ENCODE results near the gene DPP3.
"Not testable (repeated sequence)": the region's sequence is repeated elsewhere in the genome, so short reads cannot be mapped to it uniquely, and the experiment has no call there.

Gene DPP3

GRCh38 chr11:66543263-66544107 is 63.3 kb downstream of the DPP3 start:
- Histone ChIP-seq H3K36me3 (ENCODE audit: insufficient read depth, low read length) (no peaks in the 10 kb centered on the region), H3K9ac (ENCODE audit: insufficient read length) (no peak overlapping the region), H3K4me3 (no peak overlapping the region), H3K9me3 (ENCODE audit: low read depth, low read length) (no peaks in the 10 kb centered on the region), H3K27ac (no peak overlapping the region)
- DNase-seq (ENCODE audit: low read depth, low spot score): no peak
- TF ChIP-seq POLR2AphosphoS5 (IDR thresholded peaks at IDR 0.05; ENCODE audit: borderline replicate concordance, low read depth, low read length): no peak
- TF ChIP-seq EZH2 (IDR thresholded peaks at IDR 0.05): no peak
- no peak for TF ChIP-seq FOXP2 (optimal IDR thresholded peaks at IDR 0.05; ENCODE audit: control extremely low read depth, extremely low read length, insufficient read depth)

DNA sequence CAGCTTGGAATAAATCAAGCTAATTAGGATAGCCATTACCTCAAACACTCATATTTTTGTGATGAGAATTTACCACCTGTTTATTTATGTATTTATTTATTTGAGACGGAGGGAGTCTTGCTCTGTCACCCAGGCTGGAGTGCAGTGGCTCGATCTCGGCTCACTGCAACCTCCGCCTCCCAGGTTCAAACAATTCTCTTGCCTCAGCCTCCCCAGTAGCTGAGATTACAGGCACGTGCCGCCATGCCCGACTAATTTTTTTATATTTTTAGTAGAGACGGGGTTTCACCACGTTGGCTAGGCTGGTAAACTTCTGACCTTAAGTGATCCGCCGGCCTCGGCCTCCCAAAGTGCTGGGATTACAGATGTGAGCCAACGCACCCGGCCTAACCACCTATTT is 64.7 kb downstream of the DPP3 start:
- not testable (repeated sequence) for H3K27ac ChIP-seq; H3K36me3 ChIP-seq (ENCODE audit: insufficient read depth, low read length); H3K9me3 ChIP-seq (ENCODE audit: low read depth, low read length); DNase-seq (ENCODE audit: low read depth, low spot score)
- peak overlapping the region; percentile 89 for H3K9ac ChIP-seq (ENCODE audit: insufficient read length)
- peak overlapping the region; percentile 89 for H3K4me3 ChIP-seq

DNA sequence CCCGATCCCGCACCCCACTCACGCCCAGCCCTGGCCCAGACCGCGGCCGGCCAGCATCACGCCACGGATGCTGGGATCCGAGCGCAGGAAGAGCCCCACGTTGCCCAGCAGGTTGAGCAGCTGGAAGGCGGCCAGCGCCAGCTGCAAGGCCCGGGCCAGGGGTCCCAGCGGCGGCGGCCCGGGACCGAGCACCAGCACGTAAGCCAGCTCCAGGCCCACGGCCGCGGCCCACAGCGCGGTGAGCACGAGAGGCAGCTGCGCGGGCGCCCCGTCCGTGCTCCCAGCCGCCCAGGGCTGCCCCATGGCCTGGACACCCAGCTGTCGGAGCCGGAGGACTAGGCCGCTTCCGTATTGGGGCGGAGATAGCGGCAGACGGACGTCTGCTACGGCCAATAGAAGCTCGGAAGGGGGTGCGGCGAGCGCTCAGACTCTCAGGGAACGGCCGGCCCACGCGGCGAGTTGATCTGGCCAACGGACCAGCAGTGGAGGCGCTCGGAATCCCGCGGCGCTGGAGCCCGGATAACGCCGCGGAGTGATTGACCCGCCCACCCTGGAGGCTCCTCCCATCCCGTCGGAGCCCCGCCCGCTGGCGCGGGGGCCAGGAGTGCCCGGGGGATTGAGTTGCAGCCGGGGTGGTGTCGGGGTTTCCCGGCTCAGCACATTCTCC is 65.6 kb downstream of the DPP3 start, which contains the start of gene ZDHHC24:
Gene ZDHHC24 (minus strand): TSS at position 348 of the 667 bp plus-strand sequence. CDS start 45 bp downstream, at position 303.
- H3K4me3 ChIP-seq: peak within 1 kb of the TSS; percentile 89
- TF ChIP-seq FOXP2 (optimal IDR thresholded peaks at IDR 0.05; ENCODE audit: control extremely low read depth, extremely low read length, insufficient read depth) (no peak), POLR2AphosphoS5 (IDR thresholded peaks at IDR 0.05; ENCODE audit: borderline replicate concordance, low read depth, low read length) (peak; percentile 66; the same call in 1 of the 2 replicates)
- peak within 1 kb of the TSS; percentile 89 for H3K9ac ChIP-seq (ENCODE audit: insufficient read length)
- H3K36me3 ChIP-seq (ENCODE audit: insufficient read depth, low read length): no peaks in the 10 kb centered on the region
- no peak within 1 kb of the TSS for H3K27ac ChIP-seq
- no peaks in the 10 kb centered on the region for H3K9me3 ChIP-seq (ENCODE audit: low read depth, low read length)
- DNase-seq (ENCODE audit: low read depth, low spot score): peak; percentile 2

GRCh38 chr11:66546368-66546965 is 66.2 kb downstream of the DPP3 start, which contains the start of gene ACTN3:
ACTN3 (plus strand) TSS chr11:66546903; CDS start chr11:66546938, 35 bp downstream.
- H3K36me3 ChIP-seq (ENCODE audit: insufficient read depth, low read length): no peaks in the 10 kb centered on the region
- no peak within 1 kb of the TSS for H3K27ac ChIP-seq
- DNase-seq (ENCODE audit: low read depth, low spot score): no peak
- no peaks in the 10 kb centered on the region for H3K9me3 ChIP-seq (ENCODE audit: low read depth, low read length)
- H3K9ac ChIP-seq (ENCODE audit: insufficient read length): peak within 1 kb of the TSS; percentile 89
- TF ChIP-seq EZH2 (IDR thresholded peaks at IDR 0.05) (no peak), POLR2AphosphoS5 (IDR thresholded peaks at IDR 0.05; ENCODE audit: borderline replicate concordance, low read depth, low read length) (no peak), FOXP2 (optimal IDR thresholded peaks at IDR 0.05; ENCODE audit: control extremely low read depth, extremely low read length, insufficient read depth) (no peak)
- H3K4me3 ChIP-seq: peak within 1 kb of the TSS; percentile 89

- H3K36me3 ChIP-seq (ENCODE audit: insufficient read depth, low read length): no peaks in the 10 kb centered on the region
- no peak for DNase-seq (ENCODE audit: low read depth, low spot score)
- no peak overlapping the region for H3K27ac ChIP-seq
- H3K4me3 ChIP-seq: peak overlapping the region; percentile 89; the same call in 1 of the 2 replicates
- no peaks in the 10 kb centered on the region for H3K9me3 ChIP-seq (ENCODE audit: low read depth, low read length)
- H3K9ac ChIP-seq (ENCODE audit: insufficient read length): no peak overlapping the region
- TF ChIP-seq POLR2AphosphoS5 (IDR thresholded peaks at IDR 0.05; ENCODE audit: borderline replicate concordance, low read depth, low read length): no peak
- no peak for TF ChIP-seq EZH2 (IDR thresholded peaks at IDR 0.05)
- TF ChIP-seq FOXP2 (optimal IDR thresholded peaks at IDR 0.05; ENCODE audit: control extremely low read depth, extremely low read length, insufficient read depth): no peak
Observed at GRCh38 chr11:66546966-66547661, 66.9 kb downstream of the DPP3 start.

DNA sequence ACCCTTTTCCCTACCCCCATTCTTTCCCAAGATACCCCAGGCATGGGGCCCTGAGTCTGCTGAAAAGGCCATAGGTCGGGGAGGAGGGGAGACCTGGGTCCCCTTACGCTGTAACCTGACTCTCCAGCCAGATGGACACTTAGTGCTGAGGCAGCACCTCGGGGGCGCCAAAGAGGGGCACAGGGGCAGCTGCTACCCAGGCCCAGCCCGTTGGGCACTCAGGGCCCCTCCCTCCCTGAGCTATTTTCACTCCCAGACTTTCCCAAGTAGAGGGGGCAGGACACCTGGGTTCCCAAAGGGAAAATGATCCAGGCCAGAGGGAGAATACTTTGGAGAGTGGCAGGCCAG is 67.4 kb downstream of the DPP3 start:
- no peak for DNase-seq (ENCODE audit: low read depth, low spot score)
- Histone ChIP-seq H3K9ac (ENCODE audit: insufficient read length) (no peak overlapping the region), H3K27ac (no peak overlapping the region), H3K4me3 (no peak overlapping the region), H3K36me3 (ENCODE audit: insufficient read depth, low read length) (no peaks in the 10 kb centered on the region), H3K9me3 (ENCODE audit: low read depth, low read length) (no peaks in the 10 kb centered on the region)
- TF ChIP-seq EZH2 (IDR thresholded peaks at IDR 0.05): no peak
- TF ChIP-seq POLR2AphosphoS5 (IDR thresholded peaks at IDR 0.05; ENCODE audit: borderline replicate concordance, low read depth, low read length): no peak
- no peak for TF ChIP-seq FOXP2 (optimal IDR thresholded peaks at IDR 0.05; ENCODE audit: control extremely low read depth, extremely low read length, insufficient read depth)

DNA sequence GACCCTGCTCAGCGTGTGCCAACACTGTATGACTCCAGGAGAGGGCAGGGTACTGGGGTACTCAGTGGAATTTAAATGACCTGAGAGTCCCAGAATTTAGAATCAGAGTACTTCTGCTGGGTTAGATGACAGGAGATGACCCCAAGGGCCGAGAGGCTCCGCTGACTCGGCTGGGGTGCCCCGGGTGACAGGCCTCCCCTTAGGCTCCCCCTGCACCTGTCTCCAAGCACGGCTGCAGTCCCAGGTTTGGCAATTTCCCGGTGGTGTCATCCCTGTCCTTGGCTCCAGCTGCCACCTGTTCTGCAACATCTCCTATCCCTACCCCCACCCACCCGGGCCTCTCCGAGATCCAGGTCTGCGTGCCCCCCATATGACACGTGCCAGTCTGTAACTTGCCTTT is 67.8 kb downstream of the DPP3 start:
- DNase-seq (ENCODE audit: low read depth, low spot score): no peak
- TF ChIP-seq EZH2 (IDR thresholded peaks at IDR 0.05) (no peak), FOXP2 (optimal IDR thresholded peaks at IDR 0.05; ENCODE audit: control extremely low read depth, extremely low read length, insufficient read depth) (no peak), POLR2AphosphoS5 (IDR thresholded peaks at IDR 0.05; ENCODE audit: borderline replicate concordance, low read depth, low read length) (no peak)
- Histone ChIP-seq H3K4me3 (no peak overlapping the region), H3K9ac (ENCODE audit: insufficient read length) (no peak overlapping the region), H3K27ac (no peak overlapping the region), H3K9me3 (ENCODE audit: low read depth, low read length) (no peaks in the 10 kb centered on the region), H3K36me3 (ENCODE audit: insufficient read depth, low read length) (no peaks in the 10 kb centered on the region)

Data from SK-N-MC (cell line).